SHP77 (cell line): Measurements from ENCODE around the gene YKT6.

Source experiments
- DNase-seq, 2 experiments: peaks; one replicate each; lab custom pipeline; 2025; lab: John Stamatoyannopoulos, UW

YKT6 gene

GRCh38 chr7:44232901-44233715, 32.3 kb downstream of the YKT6 start:
- no peak for DNase-seq

DNA sequence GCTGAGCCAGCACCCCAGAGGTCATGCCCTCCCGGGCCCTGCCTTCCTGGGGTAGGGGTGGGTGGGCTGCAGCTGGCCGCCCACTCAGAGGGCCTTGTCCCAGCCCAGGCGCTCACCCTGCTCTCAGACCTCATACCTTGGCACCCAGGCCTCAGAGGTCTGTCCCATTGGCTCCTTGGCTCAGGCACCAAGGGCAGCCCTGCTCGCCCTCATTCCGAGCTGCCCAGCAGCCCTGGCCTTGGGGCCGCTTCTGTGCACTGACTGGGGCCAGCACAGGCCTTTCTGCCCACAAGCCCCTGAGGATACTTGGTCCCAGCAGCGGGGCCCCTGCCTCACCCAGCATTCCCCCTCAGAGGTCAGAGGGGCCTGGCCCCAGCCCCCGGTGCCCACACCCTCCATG, 34.3 kb downstream of the YKT6 start:
- no peak for DNase-seq

- DNase-seq = no peak
These were observed 35.0 kb downstream of the YKT6 start for GRCh38 chr7:44235582-44236332.

DNA sequence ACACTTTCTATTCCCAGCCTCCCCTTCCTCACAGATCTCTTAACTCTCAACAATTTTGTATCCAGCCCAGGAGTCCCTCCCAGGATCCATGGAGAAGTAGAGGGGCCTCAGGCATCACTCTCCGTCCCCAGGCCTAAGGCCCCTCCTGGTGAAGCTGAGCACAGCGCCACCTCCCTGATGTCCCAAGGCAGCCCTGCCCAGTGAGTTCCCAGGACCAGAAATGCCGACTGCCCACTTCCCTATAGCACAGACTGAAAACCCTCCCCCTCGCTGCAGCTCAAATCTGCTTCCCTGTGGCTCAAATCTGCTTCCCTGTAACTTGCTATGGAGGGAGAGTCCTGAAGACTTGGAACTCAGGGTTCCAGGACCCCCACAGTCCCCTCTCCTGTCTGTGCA, 35.6 kb downstream of the YKT6 start:
- no peak for DNase-seq

DNA sequence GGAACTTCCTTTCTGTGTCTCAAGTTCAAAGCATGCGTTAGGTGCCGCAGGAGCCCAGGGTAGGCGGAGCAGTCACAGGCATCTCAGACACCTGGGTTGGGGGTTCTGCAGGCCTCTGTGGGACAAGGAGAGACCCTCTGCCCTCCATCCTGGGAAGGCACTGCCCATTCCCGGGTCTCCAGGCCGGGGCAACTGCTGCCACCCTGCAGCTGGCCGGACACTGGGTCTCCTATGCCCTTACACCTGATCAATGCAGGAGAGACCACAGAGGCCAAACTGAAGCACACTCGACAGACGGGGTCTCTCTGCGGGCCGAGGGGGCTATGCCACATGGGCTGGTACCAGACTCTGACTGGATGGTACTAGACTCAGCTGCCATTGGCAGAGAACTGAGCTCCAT, 36.9 kb downstream of the YKT6 start:
- no peak for DNase-seq

GRCh38 chr7:44238116-44238695, 37.4 kb downstream of the YKT6 start:
- DNase-seq = no peak

GRCh38 chr7:44239361-44239760, 38.6 kb downstream of the YKT6 start:
- no peak for DNase-seq

- DNase-seq = no peak
These were observed 39.6 kb downstream of the YKT6 start for GRCh38 chr7:44240376-44240775.

GRCh38 chr7:44240983-44241510, 40.3 kb downstream of the YKT6 start:
- DNase-seq = peak; percentile 88 to 92

- DNase-seq = no peak
These were observed 41.3 kb downstream of the YKT6 start for GRCh38 chr7:44242091-44242490.

- peak; percentile 14 to 28 for DNase-seq
These were observed 43.5 kb downstream of the YKT6 start for GRCh38 chr7:44244282-44244681.

DNA sequence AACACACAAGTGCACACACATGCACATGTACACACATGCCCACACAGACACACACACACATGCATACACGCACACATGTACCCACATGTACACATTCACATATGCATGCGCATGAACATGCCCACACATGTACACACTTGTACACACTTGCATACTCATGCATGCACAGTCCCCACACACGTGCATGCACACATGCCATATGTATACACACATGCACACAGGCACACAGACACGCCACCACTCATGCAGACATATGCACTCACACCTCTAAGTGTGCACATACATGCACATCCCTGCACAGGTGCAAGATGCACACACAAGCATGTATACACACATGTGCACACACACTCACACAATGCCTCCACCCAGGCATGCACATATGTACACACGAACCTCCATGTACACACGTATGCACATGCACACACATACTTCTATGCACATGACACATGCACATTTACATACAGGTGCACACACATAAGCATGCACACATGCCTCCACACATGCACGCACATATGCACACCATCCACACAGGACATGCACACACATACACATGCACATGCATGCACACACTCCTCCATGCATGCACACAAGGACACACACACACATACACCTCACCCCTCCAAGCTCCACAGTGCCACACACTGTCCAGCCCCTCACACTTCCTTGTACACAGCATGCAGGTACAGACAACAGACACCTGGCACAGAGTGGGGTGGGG, 45.8 kb downstream of the YKT6 start:
- no peak for DNase-seq

- DNase-seq = peak in 1 of 2 experiments; percentile 24
These were observed 47.3 kb downstream of the YKT6 start for GRCh38 chr7:44247868-44248651.

GRCh38 chr7:44249639-44250234, 49.0 kb downstream of the YKT6 start:
- no peak for DNase-seq

GRCh38 chr7:44251269-44251668, 50.5 kb downstream of the YKT6 start:
- DNase-seq = no peak

DNA sequence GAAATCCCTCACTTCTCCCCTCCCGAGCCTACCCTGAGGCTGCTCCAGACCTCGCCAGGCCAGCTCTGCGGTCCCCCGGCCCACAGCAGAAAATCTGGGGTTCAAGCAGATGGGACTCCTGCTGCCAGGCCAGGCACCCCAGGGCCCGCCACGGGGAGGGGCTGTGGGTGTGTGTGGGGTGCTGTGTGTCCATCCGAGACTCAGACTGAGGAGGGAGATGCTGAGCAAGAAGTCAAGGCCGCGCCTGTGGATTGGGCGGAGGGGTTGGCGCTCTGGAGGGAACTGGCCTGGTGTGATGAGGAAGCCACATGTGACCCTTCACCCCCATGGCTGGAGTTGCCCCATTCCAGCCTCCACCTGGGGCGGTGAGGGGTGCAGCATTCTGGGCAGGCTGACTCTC, 51.1 kb downstream of the YKT6 start:
- DNase-seq = no peak

- DNase-seq = no peak
These were observed 55.7 kb downstream of the YKT6 start for GRCh38 chr7:44256459-44256858.

DNA sequence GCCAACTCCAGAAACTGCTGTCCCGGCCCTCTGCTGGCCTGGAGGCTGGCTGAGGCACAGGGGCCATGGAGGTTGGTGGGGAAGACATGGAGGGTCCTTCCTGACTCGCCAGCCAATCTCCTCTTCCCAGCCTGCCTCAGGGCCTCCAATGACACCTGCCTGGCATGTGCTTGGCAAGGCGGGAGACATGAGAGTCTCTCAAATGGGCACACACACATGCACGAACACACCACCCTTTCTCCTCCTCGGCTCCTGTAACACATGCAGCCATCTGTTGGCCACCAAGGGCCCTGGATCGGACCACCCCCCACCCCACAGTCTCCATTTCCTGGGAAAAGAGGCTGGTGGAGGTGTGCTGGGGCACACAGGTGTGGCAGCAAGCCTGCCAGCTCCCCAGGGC, 56.4 kb downstream of the YKT6 start:
- DNase-seq = no peak

GRCh38 chr7:44257618-44258422, 57.0 kb downstream of the YKT6 start:
- peak; percentile 60 to 66 for DNase-seq

DNA sequence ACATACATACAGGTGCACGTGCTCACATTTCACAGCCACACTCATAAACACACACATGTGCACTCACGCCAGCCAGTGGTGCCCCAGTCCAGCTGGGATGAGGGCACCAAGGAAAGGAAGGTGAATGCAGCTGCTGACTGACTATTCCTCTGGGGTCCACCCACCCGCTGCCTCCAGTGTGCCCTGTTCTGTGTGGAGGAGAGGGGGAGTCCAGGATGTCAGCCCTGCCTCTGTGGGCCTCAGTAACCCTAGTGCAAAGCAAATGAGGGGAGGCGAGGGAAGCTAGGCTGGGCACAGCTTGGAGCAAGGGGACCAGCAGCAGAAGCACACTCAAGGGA, 57.6 kb downstream of the YKT6 start:
- no peak for DNase-seq
